GM19397 (cell line): ENCODE measurements around the gene MED13L.

Experiments
- ATAC-seq: cut with Tn5 transposase; IDR thresholded peaks from one replicate; pipeline ENCODE4 v1.9.1; 2021; ENCODE audit warnings: mild to moderate bottlenecking, moderate library complexity; ENCODE audit not compliant: unreplicated experiment

Gene MED13L

DNA sequence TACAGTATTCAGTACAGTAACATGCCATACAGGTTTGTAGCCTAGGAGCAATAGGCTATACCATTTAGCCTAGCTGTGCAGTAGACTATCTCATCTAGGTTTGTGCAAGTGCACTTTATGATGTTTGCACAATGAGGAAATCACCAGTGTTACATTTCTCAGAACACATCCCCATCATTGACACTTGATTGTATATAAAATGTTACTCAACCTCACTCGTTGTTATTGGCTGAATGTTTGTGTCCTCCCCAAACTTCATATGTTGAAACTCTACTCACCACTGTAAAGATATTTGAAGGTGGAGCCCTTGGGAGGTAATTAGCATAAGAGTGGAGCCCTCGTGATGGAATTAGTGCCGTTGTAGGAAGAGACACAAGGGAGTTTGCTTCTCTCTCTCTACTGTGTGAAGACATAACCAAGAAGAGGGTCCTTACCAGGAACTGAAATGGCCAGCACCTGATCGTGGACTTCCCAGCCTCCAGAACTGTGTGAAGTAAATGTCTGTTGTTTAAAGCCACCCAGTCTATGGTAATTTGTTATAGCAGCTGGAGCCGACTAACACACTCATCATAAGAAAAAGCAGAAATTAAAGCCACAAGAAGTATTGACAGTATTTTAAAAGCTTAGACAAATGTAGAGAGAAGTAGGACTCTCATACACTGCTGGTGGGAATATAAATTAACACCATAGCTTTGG lies 3.2 kb upstream of the MED13L start:
- ATAC-seq: no peak

- ATAC-seq: no peak
These were observed 1.2 kb upstream of the MED13L start for GRCh38 chr12:116278667-116279066.

DNA sequence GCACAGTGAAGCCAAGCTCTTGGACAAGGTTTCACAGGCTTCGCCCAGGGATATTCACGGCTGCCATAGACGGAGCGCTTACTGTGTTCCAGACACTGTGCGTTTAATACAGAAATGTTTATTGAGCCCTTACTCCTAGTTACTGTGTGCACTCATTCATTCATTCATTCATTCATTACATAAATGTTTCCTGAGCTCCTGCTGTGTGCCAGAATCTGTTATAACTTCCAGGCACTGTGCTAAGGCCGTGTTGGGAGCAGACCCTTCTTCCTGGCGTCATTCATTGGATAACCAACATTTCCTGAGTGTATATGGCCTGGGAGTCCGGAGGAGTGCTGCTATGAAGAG lies 760 bp upstream of the MED13L start:
- no peak for ATAC-seq

- ATAC-seq: peak; percentile 29
These were observed 634 bp downstream of the MED13L start for GRCh38 chr12:116276652-116277466.

GRCh38 chr12:116274551-116275375 lies 2.7 kb downstream of the MED13L start:
- ATAC-seq: no peak

DNA sequence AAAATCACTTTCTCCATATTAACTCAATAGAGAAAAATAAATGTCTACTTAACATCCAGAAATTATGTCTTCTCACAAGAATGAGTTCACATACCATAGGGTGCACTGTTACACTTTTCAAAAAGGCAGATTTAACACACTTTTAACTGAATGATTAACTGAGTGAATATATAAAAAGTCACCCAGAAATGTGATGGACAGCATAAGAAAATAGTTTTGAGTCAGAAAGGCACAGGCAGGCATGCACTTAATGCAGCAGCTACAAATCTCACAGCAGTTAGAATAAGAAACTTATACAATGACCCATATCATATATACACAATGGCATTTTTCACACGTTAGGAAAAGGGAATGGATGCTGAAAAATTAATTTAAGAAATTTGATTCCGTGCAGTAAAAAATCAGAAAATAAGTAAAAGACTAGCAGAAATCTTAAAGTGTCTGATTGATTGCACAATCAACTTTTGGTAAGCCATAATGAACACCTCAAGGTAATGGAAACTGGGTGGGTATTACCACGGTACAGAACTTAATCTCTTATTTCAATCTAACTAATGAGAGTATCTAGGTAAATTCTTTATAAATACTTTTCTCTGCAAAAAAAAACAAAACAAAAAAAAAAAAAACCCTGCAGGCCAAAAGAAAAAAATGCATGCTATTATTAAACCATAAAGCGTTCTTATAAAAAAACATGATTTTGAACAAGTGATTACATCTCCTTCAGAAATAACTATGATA lies 3.5 kb downstream of the MED13L start:
- ATAC-seq: no peak

GRCh38 chr12:116267948-116268347 lies 9.5 kb downstream of the MED13L start:
- ATAC-seq: no peak

DNA sequence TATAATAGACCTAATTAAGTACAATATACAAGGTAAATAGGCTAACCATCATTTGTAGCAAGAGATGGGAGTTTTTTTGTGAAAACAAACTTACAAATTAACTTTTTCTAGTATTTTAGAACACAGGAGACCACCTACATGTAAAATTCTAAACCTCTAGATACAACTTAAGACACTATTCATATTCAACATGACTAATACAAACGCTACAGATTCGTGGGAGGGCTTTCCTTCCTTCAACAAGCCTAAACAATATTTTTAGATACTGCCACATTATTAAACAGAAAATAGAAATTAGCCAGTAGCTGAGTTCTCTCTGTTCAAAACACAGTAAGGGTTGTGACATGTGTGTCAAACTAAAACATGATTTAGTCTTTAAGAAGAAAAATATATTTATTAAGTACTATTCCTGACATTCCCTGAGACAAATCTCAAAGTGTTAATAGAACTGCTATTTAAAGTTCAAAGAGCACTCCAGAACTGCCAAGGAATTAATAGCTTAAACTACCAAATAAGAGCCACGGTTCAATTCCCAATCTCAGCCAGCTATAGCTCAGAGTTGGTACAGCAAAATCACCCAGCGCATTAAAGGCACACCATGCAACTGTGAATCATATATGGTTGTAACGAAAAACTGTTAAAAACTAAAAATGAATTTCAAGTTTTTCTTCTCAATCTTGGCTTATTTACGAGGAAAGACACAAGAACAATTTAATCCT lies 10.7 kb downstream of the MED13L start:
- ATAC-seq: no peak

DNA sequence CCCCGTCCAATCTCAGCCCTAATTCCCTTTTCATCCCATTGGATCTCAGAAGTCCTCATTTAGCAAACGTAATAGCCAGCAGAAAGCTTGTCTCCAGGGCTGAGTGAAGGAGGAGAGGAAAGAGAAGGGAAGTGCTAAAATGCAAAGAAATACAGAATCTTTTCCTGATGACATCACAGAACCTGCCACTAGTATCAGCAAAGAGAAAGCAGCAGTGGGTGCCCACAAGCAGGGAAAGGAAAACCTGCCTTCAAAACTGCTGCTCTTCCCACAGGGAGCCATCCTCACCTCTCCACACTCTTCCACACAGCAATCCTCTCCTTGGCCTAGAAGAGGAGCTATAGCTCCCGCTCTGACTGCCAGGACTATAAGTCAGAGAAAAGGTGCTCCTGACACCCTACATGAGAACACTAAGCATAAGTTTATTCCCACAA lies 11.3 kb downstream of the MED13L start:
- no peak for ATAC-seq

DNA sequence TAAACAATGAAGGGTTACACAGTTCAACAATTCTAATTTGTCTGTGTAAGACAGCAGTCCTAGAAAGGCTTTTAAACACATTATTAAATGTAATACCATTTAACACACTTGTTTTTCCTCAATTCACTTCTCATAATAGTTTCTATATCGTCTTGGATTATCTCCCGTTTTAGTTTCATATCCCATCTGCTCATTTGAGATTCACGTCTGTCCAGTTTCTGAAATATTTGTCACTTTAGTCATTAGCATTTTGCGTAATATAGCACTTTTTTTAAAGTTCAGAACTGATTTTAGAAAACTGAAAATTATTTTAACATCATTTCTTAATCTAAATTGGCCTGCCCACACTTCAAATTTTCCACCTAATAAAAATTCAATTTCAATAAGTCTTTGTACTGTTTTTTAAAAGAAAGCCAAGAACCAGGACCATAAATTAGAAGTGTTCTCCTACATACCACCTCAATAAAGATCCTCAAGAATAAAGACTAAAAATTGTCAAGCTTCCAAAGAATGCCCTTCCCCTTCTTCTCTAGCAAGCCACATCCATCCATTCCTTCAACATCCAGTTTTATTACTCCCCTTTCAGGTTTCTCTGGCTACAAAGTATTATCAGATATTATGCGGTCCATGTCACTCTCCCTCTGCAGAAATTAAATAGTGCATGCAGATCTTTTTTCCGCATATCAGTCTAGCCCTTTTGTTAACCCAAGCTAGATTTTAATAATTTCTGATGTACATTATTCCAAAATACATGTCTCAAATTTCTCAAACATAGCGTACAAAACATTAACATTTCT lies 11.9 kb downstream of the MED13L start:
- no peak for ATAC-seq

DNA sequence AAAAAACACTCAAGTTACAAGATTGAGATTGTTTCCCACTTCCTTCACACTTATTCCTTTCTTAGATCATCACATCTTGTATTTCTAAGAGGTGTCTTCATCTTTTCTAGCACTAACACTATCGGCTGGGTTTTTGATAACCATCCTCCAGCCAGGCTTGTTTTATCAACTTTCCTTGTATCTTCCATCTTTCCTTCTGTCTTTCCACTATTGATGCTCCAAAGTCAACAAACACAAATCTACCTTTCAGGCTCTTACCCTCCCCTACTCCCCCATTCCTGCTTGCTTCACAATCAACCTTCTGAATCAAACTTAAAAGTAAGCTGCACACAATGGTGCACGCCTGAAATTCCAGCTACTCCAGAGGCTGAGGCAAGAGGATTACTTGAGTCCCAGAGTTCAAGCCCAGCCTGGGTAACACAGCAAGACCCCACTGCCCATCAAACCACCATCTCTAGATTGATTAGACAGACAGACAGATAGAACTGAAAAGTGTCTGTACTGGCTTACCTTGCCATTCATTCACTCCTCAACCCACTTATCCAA lies 12.9 kb downstream of the MED13L start:
- no peak for ATAC-seq

DNA sequence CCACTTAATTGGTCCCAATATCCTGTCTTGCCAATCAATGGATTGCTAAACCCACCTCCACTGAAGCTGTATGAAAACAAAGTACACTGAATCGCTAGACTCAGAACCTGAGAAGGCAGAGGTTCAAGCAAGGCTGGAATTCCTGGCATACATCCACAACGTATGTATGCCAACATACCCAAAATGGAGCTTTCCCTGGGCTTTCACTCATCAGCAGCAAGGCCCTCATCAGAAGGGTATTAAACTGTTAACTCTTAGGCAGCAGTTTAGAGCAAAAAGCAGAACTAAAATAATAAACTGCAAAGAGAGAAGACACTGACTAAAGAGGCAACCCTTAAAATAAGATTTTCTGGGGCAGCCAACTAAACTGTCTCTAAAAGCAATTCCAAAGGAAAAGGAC lies 13.6 kb downstream of the MED13L start:
- no peak for ATAC-seq

DNA sequence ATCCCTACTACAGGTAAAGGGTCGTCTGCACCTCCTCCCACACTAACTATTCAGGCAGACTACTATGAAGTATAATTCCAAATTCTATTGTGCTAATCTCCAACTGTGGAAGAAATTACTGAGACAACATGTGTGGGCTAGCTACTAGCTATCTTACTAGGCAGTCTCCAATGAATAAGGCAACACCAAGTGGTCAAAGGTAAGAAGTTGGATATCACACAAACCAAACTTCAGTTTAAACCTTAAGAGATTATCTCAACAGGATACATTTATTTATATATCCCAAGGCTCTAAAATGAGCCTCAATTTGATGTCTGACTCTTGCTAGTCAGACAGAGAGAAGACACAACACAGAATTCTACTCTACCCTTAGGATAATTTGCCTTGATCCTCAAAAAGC lies 14.1 kb downstream of the MED13L start:
- ATAC-seq: no peak

GRCh38 chr12:116262741-116263140 lies 14.8 kb downstream of the MED13L start:
- ATAC-seq: no peak

GRCh38 chr12:116261525-116262100 lies 15.9 kb downstream of the MED13L start:
- no peak for ATAC-seq

GRCh38 chr12:116259800-116260577 lies 17.5 kb downstream of the MED13L start:
- no peak for ATAC-seq

DNA sequence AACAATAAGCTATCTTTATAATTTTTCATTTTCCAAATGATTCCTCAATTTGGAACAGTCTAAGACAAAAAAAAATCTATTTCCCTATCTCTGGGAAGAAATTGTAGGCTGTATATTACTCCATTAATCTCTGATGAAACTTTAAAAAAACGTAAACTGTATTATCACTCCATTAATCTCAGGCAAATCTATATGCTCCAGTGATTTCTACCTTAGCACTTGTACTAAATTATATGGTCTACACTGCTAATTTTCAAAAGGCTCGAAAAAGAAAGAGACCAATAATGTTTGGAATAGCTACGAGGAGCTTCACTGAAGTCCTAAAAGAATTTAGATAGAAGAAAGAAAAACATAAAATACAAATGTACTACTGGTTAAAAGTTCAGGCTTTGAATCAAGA lies 19.7 kb downstream of the MED13L start:
- no peak for ATAC-seq

- no peak for ATAC-seq
These were observed 20.3 kb downstream of the MED13L start for GRCh38 chr12:116257215-116257614.
